Globus pallidus (tissue), 1 donor: ENCODE measurements around the gene VDAC1.
A peak's percentile ranks its signal among the peaks of the same experiment; 100 is the strongest.

Experiments used
- DNase-seq: peaks from one replicate; pipeline ENCODE4 v3.0.0-alpha.2; 2015; ENCODE audit warnings: low spot score

The VDAC1 gene

DNA sequence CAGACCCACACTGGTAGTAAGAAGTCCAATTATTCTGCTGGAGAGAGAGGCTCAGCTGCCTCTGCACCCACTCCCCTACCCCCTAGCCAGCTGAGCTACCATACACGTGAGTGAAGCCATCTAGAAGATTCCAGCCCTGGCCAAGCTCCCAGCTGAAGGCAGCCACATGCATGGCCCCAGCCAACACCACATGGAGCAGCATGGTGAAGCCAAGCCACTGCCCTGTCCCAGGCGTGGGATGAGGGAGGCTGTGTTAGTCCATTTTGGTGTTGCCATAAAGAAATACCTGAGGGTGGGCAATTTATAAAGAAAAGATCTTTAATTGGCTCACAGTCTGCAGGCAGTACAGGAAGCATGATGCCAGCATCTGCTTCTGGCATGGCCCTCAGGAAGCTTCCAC is 20.0 kb upstream of the VDAC1 start:
- DNase-seq: no peak

DNA sequence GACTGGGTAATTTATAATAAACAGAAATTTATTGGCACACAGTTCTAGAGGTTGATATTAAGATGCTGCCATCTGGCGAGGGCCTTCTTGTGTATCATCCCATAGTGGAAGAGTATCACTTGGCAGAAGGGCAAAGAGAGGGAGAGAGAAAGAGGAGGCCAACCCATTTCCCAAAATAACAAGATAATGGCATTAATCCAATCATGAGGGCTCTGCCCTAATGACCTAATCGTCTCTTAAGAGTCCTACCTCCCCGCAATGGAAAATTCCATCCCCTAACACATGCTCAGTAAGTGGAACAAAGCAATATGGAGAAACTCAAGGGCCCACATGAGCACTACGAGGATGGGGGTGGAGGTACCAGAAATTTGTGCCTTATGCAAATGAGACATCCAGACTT is 17.6 kb upstream of the VDAC1 start:
- DNase-seq: no peak

DNA sequence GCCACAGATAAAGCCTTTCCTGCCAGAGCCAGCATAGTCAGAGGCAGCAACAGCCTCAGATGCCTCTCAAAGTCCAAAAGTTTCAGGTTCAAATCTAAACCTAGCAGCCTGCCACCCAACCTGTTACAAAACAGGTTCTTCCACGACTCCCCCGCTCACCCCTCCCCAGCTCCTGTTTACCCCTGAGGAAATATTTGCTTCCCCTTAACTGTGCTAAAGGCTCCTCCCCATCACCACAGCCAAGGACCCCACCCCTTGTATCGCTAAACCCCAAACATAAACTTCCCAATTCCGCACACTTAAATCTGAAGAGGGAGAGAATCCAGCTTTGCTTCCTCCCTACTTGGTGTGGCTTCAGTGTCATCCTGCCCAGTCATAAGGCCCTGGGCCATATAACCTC is 15.4 kb upstream of the VDAC1 start:
- DNase-seq: no peak

DNA sequence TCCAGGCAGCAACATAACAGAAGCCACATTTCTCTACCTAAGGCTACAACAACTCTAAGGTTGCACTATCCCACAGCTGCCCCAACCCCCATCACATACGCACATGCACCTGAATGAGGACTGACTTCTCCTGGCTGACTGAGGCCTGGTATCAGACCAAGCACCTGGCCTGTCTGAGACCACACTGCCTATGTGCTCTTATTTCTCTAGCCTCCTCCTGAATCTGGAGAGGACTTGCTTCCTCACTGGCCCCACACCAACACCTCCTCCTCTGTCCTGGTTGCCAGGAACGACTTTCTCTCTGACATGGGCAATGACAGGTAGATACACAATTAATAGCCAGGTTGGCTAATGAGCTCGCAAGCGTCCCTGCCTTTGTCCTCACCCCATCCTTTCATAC is 14.9 kb upstream of the VDAC1 start:
- DNase-seq: no peak

DNA sequence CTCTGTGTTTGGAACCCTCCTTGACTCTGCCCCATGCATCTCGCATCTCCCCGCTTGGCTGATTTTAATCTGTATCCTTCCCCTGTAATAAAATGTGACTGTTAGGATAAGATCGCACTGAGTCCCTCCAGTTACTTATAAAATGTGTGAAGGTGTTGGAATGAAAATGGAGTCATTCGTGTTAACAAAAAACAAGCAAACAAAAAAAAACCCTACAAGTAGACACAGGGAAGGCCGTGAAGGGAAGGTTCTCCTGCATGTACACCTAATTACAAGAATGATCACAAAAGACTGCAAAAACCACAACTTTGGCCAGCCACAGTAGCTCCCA is 14.2 kb upstream of the VDAC1 start:
- no peak for DNase-seq

DNA sequence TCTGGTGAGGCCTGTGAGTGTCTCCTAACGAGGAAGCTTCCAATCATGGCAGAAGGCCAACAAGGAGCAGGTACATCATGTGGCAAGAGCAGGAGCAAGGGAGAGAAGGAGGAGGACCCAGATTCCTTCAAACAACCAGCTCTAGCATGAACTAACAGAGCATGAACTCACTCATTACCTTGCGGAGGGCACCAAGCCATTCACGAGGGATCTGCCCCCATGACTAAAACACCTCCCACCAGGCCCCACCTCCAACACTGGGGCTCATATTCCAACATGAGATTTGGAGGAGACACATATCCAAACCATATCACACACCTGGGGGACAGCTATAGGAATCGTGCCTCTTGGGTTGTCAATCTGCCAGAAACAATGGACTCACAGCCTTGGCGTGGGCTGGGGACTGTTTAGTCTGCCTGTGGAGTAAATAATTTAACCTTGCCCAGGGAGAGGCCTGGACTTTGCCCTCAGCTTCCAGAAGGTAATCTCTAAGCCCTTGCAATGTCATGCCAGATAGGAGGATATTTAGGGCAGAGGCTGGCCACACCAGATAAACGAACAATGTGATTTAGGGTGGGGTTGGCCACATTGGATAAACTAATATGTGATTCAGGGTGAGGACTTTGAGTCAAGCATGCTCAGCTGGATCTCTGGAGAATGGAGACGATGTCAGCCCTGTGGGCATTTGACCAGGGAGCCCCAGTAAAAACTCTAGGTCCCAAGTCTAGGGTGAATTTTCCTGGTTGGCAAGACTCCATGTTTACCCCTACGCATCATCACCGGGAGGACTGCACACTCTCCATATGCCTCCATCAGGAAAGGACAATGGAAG is 13.6 kb upstream of the VDAC1 start:
- no peak for DNase-seq

DNA sequence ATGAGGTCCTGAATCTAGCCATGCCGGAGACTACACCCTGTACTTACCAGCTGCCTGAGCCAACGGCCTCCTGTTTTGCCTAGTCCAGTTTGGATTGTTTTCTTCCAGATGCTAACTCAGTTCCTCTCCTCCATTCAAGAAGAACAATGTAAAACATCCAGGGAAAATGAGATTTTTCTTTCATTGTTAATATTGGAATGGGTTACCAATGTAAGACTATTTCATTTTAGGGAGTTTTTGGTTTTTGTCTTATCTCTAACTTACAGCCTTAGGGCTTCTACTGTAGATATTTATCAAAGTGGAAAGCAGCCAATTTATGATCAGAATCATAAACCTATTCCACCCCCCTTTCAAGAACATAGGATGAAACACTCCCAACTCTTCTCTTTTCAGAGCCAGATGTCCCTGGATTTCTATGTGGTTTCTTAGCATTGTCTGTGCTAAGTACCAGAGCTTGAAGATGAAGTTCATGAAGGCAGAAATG is 3.5 kb upstream of the VDAC1 start:
- DNase-seq: no peak

DNA sequence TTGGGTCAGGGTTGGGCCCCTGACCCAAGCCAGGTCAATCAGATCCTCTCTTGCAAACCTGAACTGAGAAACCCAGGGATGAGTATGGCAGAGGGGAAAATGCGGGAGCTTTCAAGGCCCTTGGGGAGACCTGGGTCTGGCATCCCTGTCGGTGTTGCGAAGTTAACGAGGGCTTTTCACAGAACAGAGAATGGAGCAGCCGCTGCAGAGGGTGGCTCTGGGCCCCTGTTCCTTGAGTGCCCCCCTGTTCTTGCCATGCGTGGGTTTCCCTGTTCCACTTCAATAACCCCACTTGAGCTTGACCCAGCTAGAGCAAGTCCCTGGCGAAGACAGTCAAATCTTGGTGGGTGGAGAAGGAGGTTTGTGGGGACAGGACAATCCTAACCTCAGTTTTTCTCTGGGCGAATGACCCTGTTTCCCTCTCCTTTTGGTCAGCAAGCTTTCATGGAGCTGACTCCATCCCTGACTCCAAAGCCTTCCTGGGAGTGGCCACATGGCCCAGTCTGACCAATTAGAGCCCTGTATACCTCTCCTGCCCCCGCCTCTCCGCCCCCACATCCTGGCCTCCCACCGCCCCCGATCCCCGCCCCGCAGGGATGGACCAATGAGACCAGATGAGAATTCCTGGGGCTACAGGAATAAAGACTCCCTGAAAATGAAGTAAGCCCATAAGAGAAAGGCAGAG is 2.9 kb upstream of the VDAC1 start:
- DNase-seq: no peak

DNA sequence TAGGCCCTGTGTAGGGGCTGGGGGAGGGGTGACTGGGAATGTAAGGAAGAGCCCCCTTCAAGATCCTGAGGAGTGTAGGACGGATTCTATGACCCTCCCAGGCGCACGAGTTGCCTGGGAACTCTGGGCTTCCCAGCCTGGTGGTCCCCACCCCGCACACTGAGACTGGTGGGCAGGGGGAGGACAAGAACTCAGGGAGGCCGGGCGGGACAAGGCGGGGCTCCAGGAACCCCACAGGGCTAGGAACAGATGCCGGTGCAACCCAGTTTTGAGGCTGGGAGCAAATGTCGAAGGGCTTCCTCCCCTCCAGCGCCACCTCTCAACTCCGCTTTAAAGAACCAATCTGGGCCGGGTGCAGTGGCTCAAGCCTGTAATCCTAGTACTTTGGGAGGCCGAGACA is 1.3 kb upstream of the VDAC1 start:
- DNase-seq: no peak

DNA sequence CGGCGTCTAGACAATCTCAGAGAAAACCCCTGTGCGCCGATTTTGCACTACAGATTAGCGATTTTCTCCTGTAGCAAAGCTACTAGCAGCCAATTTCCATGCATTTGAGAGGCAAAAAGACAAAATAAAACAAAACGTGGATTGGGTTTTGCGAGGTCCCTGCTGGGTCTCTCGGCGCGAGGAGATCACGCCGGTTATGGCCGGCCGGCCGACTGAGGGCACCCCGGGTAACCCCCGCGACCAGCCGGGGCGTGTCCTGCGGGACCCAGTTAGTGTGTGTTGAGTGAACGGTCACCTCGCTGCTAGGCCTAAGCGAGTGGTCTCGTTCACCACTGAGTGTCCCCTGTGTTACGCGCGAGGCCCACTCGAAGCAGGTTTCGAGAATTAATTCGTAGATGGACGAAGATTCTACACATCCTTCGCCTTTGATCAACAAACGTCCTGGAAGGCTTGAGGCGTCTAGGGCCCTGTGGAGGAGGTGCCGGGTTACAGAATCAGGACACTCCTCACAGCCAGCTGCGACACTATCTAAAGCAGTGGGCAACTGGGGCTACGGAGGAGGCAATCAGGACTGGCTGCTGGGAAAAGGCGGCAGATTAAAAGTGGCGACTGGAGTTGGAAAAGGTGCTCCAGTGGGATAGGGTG is 764 bp upstream of the VDAC1 start:
- peak; percentile 24 for DNase-seq

DNA sequence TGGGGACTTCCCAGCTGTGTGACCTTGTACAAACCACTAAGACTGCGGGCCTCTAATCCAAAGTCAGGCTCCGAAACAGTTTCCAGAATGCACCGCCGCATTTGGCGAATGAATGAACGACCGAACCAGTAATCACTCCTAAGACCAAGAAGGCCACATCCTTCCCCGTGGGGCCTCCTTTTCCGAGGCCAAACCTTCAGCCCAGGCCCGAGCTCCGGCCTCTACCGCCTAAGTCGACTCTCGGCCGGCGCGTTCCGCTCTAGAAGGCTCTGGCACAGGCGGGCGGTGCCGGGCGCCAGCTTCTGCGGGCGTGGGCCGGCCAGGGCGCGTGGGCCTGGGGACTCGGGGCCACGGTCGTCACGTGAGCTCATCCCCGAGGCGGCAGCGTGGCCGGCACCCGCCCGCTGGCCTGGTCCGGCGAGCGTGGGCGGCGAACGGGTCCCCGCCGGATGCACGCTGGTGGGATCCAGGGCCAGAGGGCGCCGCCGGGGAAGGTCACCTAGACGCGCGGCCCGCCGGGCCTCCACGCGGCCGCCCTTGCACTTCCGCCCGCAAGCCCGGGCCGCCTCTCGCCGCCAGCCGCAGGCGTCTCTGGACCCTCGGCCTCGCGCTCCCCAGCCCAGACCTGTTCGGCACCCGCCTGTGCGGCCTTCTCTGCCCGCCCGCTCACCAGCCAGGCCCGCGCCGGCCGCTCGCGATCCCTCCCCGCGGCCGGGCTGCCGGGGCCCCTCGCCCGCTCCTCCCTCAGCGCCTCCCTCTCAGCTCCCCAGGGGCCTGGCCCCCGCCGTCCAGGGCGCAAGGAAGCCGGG is 754 bp downstream of the VDAC1 start:
- peak; percentile 58 for DNase-seq

DNA sequence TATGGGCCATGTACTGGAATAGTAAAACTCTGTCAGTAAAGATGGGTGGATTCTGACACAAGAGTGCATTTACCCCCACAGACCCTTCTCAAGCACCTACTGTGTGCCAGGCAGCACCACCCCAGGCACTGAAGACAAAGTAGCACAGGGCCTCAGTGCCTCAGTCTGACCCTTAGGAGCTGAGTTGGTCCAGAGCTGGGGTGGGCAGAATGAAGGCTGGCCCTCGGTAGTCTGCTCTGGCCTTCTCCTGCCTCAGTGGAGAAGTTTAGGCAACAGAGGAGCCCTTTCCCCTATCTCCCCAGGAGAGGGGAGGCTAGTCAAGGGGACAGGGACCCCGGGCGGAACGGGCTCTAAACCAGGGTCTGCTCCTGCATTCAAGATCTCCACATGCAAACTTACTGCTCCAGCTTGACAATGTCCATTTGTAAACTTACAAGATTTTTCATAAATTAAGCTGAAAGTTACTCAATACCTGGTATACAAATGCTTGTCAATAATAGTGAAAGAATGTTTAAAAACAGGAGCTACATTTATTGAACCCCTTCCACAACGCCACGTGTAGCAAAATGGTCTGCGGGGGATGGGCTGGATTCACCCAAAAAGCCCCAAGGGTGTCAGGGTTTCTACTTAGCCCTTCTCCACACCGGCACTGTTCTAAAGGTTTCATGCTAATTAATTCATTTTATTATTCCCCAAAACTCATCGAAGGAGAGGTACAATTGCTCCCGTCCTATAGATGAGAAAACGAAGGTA is 1.5 kb downstream of the VDAC1 start:
- DNase-seq: no peak

DNA sequence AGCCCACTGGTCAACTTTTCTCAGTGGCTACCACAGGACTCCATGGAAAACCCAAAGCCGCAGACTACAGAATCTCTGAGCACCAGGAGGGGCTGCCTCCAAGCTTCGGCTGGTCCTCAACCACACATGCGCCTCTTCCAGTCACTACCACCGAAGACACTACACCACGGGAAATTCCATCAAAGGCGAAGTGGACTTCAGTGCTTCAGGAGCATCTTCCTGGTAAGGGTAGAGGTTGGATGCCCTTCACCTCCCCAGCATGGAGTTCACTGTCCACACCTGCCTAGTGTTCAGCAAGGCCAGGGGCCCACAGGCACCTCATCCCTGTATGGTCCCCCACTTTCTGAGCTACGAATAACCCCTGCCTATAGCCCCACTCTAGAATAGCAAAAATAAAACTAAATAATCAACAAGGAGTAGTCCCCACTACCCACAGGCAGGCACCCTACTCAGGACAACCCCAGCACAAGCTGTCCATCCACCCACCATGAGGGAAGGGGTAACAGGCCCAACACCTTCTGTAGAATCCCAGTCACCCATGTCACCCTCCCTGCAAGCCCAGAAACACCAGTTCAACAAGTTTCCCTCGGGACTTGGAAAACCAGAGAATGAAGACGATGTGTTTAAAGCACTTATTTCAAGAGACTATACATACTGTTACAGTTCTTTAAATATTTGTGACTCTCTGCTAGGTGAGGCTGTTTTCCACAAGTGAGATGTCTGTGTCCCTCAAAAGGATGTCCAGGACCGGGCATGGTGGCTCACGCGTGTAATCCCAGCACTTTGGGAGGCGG is 2.6 kb downstream of the VDAC1 start:
- DNase-seq: no peak

DNA sequence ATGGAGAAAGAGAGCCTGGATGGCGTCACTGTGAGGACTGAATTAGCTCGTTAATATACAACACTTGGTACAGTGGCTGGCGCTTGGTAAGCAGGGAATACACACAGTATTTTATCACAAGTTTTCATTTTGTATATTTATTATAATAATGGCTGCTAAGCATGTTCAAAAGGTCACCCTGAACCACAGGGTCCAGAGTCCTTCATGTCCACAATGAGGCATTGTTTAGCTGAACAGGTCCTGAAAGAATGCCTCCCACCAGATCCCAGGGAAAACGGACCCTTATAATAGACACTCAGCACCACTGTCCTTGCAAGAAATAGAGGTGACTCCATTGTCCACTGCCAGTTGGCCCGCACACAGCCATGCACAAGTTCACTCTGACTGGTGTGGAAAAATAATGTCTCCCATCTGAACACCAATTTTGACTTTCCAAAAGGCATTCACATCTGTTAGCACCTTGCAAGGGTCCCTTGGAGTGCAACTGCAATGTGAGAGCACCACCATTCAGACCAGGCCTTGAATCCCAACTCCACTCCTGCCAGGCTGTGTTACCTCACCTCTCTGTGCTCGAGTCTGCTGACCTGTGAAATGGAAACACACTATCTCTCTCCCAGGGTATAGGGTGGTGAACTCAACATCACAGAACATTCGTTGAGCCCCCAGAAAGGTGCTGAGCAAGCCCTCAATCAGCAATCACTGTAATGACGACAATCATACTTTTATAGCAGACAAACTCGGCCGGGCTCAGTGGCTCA is 3.9 kb downstream of the VDAC1 start:
- no peak for DNase-seq

DNA sequence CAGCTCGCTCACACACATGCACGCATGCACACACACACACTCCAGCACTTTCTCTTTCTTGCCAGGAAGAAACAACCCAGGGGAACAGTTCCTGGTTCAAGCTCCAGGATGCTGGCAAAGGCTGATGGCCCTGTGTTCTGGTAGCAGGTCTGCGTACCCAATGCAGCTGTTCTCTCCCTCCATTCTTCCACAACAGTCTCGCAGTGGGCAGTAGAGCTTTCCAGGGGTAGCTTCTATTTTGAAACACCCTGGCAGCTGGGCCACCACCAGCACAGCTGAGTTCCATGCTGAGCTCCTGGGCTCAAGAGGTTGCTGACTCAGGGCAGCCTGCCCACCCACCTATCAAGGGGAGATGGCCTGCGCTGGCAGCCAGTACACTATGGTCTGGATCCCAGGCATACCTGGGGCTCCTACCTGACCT is 4.7 kb downstream of the VDAC1 start:
- DNase-seq: no peak

DNA sequence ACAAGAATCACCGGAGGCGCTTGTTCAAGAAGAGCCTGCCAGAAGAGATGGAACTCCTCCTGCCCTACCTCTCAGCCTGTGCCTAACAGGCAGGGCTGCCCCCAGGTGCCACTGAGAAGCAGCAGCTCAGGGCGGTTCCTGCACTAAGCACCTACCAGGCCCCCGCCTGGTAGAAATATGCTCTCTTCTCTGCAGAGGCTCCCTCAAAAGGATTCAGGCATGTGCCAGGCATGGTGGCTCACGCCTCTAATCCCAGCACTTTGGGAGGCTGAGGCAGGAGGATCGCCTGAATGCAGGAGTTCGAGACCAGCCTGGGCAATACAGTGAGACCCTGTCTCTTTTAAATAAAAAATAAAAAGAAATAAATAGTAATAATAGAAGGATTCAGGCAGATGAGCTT is 6.0 kb downstream of the VDAC1 start:
- DNase-seq: no peak

DNA sequence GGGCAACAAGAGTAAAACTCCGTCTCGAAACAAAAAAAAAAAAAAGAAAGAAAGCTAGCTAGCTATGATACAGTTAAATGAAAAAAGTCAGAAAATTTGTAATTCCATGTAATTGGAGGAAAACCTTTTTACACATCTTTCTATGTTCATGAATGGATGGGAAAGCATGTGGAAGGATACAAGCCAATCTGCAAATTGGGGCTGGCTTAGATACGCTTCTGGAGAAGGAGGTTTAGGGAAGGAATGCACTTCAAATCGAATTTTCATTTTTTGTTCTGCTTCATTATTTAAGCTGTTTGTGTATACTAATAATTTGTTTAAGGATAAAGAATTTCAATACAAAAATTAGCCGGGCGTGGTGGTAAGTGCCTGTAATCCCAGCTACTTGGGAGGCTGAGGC is 6.7 kb downstream of the VDAC1 start:
- no peak for DNase-seq

DNA sequence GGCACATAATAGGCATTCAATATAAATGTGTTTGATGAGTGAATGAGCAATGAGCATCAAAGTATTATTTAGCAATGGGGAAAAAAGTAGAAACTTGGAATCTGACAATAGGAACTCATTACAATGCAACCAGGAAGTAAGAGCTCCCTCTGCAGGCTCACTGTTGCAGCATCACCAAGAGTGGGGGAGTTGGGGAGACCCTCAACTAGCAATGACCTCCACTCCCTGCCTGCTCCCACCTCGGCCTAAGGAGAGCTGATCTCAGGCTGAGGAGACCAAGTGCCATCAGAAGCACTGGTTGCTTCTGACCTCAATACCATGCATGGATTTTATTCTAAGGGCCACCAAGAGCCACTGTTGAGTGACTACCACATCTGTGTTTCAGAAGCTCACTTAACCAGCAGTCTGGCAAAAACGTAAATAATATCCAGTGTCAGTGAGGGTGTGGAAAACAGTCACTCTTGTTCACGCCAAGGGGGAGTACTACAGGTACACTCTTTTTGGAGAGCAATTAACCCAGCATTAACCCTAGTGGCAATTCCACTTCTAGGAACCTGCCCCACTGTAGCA is 8.0 kb downstream of the VDAC1 start:
- no peak for DNase-seq

DNA sequence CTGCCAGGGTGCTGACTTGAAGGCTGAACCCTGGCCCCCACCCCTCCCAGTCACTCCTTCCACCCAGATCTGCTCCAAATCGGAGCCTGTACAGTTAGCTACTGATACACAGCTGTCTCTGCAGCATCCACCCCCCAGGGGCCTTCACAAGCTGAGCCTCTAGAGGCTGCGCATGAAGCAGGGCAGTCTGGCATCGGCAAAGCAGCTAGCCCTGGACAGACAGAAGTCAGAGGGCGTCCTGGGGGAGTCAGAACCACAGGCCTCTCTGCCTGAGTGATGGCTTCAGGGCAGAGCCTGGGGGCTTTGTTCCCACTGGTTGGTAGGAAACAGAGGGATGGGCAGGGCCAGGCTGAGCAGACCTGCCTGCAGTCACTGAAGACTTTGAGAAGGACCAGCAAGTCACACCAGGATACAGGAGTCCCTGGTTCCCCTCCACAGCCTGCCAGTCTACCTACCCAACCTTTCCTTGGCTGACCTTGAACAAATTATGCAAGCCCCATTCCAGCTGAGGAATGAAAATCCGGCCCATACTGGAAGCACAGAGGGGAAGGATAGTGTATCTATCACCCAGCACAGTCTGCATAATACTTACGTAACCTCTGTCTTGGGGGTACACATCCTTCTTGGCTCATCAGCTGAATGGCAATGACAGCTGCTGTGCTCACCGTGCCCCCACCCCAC is 8.8 kb downstream of the VDAC1 start:
- DNase-seq: no peak
